HG02759 (cell line): ENCODE results near the gene ZDHHC22.
A peak's percentile ranks its signal among the peaks of the same experiment; 100 is the strongest.

Experiments
- ATAC-seq: cut with Tn5 transposase; IDR thresholded peaks from one replicate; pipeline ENCODE4 v1.9.1; 2021; ENCODE audit warnings: mild to moderate bottlenecking, moderate library complexity; ENCODE audit not compliant: unreplicated experiment

Gene ZDHHC22

GRCh38 chr14:77158175-77158881 lies 16.7 kb upstream of the ZDHHC22 start:
- no peak for ATAC-seq

GRCh38 chr14:77157740-77158139 lies 16.1 kb upstream of the ZDHHC22 start:
- no peak for ATAC-seq

- no peak for ATAC-seq
Measured at GRCh38 chr14:77155083-77155482, 13.5 kb upstream of the ZDHHC22 start.

DNA sequence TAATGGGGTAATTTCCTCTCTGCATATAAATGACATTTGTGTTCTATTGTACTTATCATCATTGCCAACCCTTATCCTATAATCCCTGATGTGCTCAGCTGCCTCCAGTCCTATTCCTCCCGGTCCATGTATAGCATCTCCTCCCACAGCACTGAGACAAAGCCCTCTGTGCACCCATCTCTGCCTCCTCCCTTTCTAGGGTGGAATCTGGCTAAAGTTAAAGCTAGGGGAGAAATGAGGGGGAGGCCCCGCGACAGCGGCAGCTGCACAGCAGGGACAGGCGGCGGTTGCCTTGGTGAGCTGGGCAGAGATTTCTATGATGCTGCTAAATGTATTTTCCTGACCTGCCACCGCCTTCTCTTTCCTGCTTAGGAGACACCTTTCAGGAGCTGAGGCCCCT lies 12.8 kb upstream of the ZDHHC22 start:
- ATAC-seq: no peak

DNA sequence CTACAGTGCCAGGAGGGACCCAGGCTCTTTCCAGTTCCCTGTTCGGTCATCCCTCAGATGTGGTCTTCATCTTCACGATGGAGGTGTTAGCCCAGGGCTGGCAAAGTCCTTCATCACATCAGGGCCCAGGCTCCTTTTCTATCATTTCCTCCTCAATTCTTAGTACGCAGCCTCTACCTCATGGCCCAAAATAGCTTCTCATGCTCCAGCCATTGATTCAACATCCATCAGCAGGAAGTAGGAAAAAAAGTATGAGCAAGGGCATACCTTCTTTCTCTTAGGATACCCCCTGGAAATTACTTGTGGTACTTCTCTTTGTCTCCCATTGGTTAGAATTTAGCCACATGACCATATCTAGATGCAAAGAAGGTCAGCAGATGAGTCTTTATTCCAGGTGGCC lies 12.2 kb upstream of the ZDHHC22 start:
- ATAC-seq: no peak

DNA sequence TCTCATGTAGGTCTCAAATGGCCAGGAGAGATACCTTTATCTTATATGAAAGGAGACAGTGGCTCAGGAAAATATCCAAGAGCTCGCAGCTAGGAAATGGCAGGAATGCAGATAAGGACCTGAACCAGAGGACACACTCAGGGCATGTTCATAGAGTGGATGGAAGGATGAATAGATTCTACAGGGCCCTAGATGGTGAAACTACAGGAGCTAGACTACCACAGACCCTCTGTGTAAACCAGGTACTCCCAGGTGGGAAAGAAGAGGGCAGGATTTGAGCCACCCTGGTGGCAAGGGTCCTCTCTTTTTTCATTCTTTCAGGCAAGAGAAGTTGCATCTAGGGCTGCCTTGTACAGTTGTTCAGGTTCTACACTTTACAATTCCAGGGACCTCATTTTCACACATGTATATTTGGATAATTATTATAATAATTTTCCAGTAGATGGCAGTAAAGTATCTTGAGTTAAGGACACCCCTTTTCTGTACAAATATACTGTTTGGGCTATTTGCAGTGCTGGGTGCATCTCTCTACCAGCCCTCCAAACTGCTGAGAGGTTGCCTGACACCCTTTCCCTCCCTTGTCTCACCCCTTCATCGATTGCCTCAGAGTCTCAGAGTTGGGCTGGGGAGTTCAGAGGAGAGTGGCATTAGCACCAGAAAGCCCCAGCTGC lies 10.5 kb upstream of the ZDHHC22 start:
- ATAC-seq: no peak

DNA sequence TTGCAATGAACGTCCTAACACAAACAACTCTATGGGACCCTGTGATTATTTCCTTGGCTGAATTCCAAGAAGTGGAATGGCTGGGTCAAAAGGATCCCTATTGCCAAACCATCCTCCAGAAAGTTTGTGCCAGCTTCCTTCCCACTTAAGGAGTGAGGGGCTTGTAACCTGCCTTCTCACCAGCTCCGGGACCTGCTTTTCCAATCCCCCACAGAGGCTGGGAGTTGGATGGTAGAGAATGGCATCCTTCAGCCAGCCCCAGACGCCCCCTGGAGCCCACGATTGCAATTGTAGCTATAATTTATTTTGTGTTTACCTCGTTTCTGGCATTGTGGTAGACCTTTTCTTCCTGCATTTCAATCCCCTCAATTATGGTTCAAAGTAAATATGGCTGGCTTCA lies 9.7 kb upstream of the ZDHHC22 start:
- ATAC-seq: no peak

DNA sequence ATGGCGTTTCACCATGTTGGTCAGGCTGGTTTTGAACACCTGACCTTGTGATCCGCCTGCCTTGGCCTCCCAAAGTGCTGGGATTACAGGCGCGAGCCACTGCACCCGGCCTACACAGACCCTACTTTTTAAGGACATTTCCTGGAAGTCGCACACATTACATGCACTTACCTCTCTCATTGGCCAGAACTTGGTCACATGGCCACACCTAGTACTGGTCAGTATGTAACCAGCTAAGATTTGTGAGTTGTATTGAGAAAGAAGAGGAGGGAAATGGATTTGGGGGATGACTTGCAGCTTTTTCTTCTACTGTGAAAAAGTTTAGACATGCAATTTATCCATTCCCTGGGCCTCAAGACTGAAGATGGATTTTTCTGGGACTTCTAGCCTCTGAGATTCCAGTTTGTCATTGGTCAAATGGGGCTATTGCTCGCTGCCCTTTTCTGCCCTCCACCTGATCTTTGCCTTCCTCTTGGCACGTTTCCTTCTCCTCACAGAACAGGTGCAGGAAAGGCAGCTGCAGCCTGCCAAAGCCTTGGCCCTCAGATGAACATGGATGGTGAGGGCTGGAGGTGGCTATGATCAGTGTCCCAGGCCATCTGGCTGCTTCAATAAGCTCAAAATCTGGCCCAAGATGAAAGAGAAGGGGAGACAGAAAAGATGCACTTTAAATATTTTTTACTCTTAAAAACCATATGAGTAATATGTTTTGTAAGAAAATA lies 7.1 kb upstream of the ZDHHC22 start:
- ATAC-seq: no peak

- no peak for ATAC-seq
Measured at GRCh38 chr14:77145975-77146740, 4.6 kb upstream of the ZDHHC22 start.

- no peak for ATAC-seq
Measured at GRCh38 chr14:77144412-77145115, 3.0 kb upstream of the ZDHHC22 start.

DNA sequence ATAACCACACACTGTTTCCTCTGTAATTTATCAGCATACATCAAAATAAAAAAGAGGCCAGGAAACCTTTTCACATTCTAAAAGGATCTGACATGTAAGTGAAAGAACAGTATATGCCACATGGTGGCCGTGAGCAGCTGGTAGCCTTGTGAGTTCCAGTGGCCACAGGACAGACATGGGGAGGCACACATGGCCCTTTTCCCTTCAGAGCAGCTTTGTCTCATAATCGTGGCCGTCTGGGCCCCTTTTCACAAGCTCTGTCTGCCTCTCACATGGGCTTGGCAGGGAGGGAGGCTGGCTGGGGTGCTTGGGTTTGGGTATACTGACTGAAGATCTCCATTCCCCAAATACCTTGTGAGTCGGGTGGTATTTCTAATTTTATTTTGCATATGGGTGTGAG lies 1.5 kb upstream of the ZDHHC22 start:
- no peak for ATAC-seq

- ATAC-seq: no peak
Measured at GRCh38 chr14:77142005-77142800, 612 bp upstream of the ZDHHC22 start.

- ATAC-seq: no peak
Measured at GRCh38 chr14:77140359-77141213, 1.0 kb downstream of the ZDHHC22 start.

DNA sequence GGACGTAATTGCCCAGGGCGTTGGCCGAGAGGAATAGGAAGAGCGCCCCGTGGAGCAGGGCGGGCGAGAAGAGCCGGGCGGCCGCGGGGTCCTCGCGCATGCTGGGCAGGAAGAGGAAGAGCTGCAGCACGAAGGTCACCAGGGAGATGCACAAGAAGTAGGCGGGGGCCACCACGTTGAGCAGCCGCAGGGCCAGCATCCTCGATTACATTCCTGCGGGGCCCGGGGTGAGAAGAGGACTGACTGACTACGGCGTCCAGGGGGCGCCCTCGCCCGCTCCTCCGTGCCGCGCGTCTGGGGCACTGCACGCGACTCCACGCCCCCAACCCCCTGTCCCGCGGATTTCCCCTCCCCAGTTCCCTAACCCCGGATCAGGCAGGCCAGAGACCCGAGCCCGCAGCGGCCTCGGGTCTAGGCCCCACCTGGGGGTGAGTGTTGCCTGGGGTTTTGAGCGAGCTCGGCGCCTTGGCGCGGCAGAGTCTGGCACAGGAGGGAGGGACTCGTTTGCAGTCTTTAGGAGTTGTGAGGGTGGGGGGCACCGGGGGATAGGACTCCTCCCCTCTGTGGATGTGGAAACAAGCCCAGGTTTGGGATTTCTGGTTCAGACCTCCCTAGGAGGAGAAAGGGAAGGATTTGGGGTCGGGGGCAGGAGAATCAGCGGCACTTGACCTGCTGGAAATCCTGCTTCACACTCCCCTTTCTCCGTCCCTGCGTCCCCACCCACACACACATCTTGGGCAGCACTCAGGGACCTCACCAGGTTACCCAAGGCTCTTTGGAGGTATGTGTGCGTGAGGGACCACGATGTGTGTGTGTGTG lies 1.8 kb downstream of the ZDHHC22 start:
- ATAC-seq: peak; percentile 56

DNA sequence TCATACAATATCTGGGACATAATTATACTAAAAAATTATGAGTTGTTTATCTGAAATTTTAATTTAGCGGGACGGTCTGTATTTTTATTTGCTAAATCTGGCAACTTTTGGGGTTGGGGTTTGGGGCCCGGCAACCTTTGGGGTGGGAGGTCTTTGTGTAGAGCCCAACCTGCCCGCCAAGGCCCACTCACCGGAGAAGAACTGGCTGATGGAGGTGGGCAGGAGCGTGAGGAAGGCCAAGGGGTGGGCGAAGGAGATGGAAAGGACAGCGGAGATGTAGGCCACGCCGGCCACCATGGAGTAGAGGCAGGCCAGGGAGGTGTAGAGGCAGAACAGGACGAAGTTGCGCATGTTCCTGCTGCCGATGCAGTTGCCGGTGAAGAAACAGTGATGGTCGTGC lies 2.6 kb downstream of the ZDHHC22 start:
- ATAC-seq: no peak

- ATAC-seq: peak; percentile 73
Measured at GRCh38 chr14:77133720-77134338, 7.8 kb downstream of the ZDHHC22 start.

DNA sequence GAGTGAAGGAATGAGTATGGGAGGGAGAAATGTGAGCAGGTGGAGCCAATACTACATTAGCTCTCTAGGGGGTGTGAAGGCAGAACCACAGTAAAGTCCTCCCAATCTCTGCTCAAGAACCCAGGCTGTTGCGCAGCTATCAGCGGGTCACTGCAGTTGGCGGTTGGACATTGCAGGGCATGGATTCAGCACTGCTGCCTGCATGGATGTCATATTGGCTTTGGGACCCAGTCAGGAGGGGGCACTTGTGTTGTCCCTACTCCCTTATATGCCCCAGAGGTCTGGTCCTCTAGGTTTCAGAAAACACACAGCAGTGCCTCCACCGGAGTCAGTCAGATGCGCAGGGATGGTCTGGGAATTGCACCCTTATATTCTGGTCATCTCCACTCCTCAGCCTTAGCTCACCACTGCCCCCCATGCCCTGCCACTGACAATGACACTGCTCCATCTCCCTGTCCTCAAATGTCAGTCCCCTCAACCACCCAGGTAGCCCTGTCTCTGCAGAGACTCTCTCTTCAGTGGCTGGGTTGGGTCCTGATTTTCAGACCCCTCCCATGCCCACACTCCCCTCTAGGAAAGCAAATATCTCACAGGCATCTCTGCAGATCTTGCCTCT lies 9.6 kb downstream of the ZDHHC22 start:
- no peak for ATAC-seq
